Upper lobe of right lung (tissue), 1 donor: Measurements from ENCODE around the gene IFNA8. TPM values are rescaled to one million over a fixed set of nuclear protein-coding genes. Genes with fewer than 3 reads are reported as not detected.
"Not testable (repeated sequence)": the region's sequence is repeated elsewhere in the genome, so short reads cannot be mapped to it uniquely, and the experiment has no call there.

Experiments used
- ATAC-seq: fragments of 200-7000 bp; cut with Tn5 transposase; one replicate; pipeline ENCODE4 v1.9.1; 2020; ENCODE audit warnings: mild to moderate bottlenecking, moderate library complexity
- DNase-seq: peaks from one replicate; pipeline ENCODE4 v3.0.0-alpha.2; 2020
- H3K27ac ChIP-seq: fragments of 200-600 bp; one replicate; pipeline ENCODE4 v1.8.0; 2022
- H3K27me3 ChIP-seq: fragments of 200-600 bp; one replicate; pipeline ENCODE4 v1.8.0; 2022; ENCODE audit warnings: mild to moderate bottlenecking
- H3K36me3 ChIP-seq: fragments of 200-600 bp; one replicate; pipeline ENCODE4 v1.8.0; 2022
- H3K4me1 ChIP-seq: fragments of 200-600 bp; one replicate; pipeline ENCODE4 v1.8.0; 2022
- H3K4me3 ChIP-seq: fragments of 200-600 bp; one replicate; pipeline ENCODE4 v1.8.0; 2022; ENCODE audit warnings: mild to moderate bottlenecking
- H3K9me3 ChIP-seq: fragments of 200-600 bp; one replicate; pipeline ENCODE4 v1.8.0; 2022
- CTCF ChIP-seq: fragments of 200-600 bp; IDR thresholded peaks from one replicate; pipeline ENCODE4 v1.8.0; 2022; ENCODE audit warnings: antibody characterized with exemption
- intact Hi-C: fragments of 100-400 bp; cut with DNase I; formaldehyde crosslinking; loops from one replicate; pipeline ENCODE4 v1.11.0; 2022
- long read RNA-seq: library from polyadenylated mRNA; unstranded; transcript quantifications from one replicate; pipeline ENCODE4 v2.0.0, GENCODE V29; 2021
- total RNA-seq: library from RNA; stranded (reverse); fragmentation: NEBNext Ultra II Directional; extraction: Animal tissue kit (Norgen Biotek cat#: 25700); gene quantifications from one replicate; pipeline ENCODE4 v1.2.1, GENCODE V29; 2021
- donor health status: DM: no; HTN: yes; CAD: no; lungs with severe emphysema.

Gene IFNA8
- total RNA-seq: not detected
- long read RNA-seq: 0 reads

GRCh38 chr9:21408817-21409216 lies at the start of gene IFNA8:
Gene IFNA8 (plus strand): TSS chr9:21409117. CDS start chr9:21409177, 60 bp downstream.
- no peak for DNase-seq
- Histone ChIP-seq H3K27me3 (peaks cover 12% of the 10 kb centered on the region), H3K36me3 (no peaks in the 10 kb centered on the region), H3K4me3 (no peak within 1 kb of the TSS), H3K27ac (no peak within 1 kb of the TSS), H3K9me3 (no peaks in the 10 kb centered on the region), H3K4me1 (no peaks in the 10 kb centered on the region)
- ATAC-seq: no peak
- intact Hi-C loops: no loop called here
- no peak for TF ChIP-seq CTCF

GRCh38 chr9:21362287-21362686 lies 46.6 kb upstream of the IFNA8 start:
- DNase-seq: no peak
- H3K4me3 ChIP-seq: no peak overlapping the region

GRCh38 chr9:21367169-21367568 lies 41.7 kb upstream of the IFNA8 start:
- H3K27me3 ChIP-seq, H3K27ac ChIP-seq, DNase-seq, H3K4me3 ChIP-seq, H3K4me1 ChIP-seq, intact Hi-C loops, H3K36me3 ChIP-seq, ATAC-seq, H3K9me3 ChIP-seq: not testable (repeated sequence)

More at GRCh38 chr9:21362287-21362686, 46.6 kb upstream of the IFNA8 start:
- no peaks in the 10 kb centered on the region for H3K9me3 ChIP-seq
- no peaks in the 10 kb centered on the region for H3K36me3 ChIP-seq
- H3K4me1 ChIP-seq: no peaks in the 10 kb centered on the region
- no peak overlapping the region for H3K27ac ChIP-seq
- peaks cover 6% of the 10 kb centered on the region for H3K27me3 ChIP-seq
- ATAC-seq: no peak
- TF ChIP-seq CTCF: no peak
- intact Hi-C loops: no loop called here

- peaks cover 6% of the 10 kb centered on the region for H3K27me3 ChIP-seq
- no peak within 1 kb of the TSS for H3K27ac ChIP-seq
- DNase-seq (no peak), ATAC-seq (no peak)
- intact Hi-C loops: no loop called here
- H3K36me3 ChIP-seq: no peaks in the 10 kb centered on the region
- no peak for TF ChIP-seq CTCF
- no peaks in the 10 kb centered on the region for H3K4me1 ChIP-seq
- no peaks in the 10 kb centered on the region for H3K9me3 ChIP-seq
- no peak within 1 kb of the TSS for H3K4me3 ChIP-seq
Measured at GRCh38 chr9:21367957-21368356, 41.0 kb upstream of the IFNA8 start, which contains the start of gene IFNA13. Gene IFNA13 (minus strand): TSS chr9:21368057. CDS start chr9:21368010, 47 bp downstream.

- H3K27ac ChIP-seq, H3K4me3 ChIP-seq, ATAC-seq, intact Hi-C loops, DNase-seq, H3K9me3 ChIP-seq, H3K27me3 ChIP-seq, H3K36me3 ChIP-seq, H3K4me1 ChIP-seq: not testable (repeated sequence)
Measured at GRCh38 chr9:21371467-21371866, 37.5 kb upstream of the IFNA8 start.

- Histone ChIP-seq H3K27ac (no peak overlapping the region), H3K27me3 (peaks cover 32% of the 10 kb centered on the region), H3K4me1 (no peaks in the 10 kb centered on the region), H3K9me3 (no peaks in the 10 kb centered on the region), H3K4me3 (no peak overlapping the region), H3K36me3 (no peaks in the 10 kb centered on the region)
- DNase-seq (no peak), ATAC-seq (peak; percentile 73)
- TF ChIP-seq CTCF: no peak
- intact Hi-C loops: no loop called here
Measured at GRCh38 chr9:21381448-21382339, 27.2 kb upstream of the IFNA8 start.
